ENCODE data around the gene CCDC70.
"Not testable (repeated sequence)": the region's sequence is repeated elsewhere in the genome, so short reads cannot be mapped to it uniquely, and the experiment has no call there.

CCDC70 gene

DNA sequence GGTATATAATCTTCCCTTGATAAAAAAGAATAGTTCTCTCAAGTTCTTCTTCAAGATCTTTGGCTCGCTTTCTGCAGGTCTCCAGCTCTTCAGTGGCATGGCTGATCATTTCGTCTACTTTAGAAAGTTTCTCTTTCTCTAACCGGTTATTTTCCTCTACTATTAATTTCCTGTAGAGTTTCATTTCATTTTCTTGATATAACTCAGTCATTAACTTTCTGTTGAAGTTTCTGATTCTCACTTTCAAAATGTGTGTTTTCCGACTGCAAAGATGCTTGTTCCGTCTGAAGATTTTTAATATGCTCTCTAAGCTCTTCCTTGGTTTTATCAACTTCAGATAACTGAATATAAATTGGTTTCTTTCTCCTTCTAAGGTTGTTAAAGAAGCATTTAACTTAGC, 47.5 kb downstream of the CCDC70 start:
- not testable (repeated sequence) for DNase-seq (ENCODE audit: low read depth)

DNA sequence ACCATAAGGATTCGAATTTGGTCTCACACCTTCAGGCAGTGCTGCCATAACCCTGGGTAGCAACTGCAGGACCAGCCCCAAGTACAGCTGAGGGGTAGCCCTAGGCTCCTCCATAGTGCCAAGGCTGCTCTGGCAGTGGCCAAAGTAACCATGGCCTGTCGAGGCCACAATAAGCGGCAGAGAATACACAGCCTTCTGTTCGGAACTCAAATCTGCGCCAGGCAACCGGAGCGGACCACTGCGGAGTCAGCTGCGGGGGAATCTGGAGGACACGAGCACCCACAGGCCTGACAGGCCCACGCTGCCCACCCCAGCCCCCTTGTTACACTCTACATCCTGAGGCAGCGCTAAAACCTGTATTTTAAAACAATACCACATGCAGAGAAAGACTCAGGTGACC, 48.7 kb downstream of the CCDC70 start:
- no peak for DNase-seq (ENCODE audit: low read depth)

DNA sequence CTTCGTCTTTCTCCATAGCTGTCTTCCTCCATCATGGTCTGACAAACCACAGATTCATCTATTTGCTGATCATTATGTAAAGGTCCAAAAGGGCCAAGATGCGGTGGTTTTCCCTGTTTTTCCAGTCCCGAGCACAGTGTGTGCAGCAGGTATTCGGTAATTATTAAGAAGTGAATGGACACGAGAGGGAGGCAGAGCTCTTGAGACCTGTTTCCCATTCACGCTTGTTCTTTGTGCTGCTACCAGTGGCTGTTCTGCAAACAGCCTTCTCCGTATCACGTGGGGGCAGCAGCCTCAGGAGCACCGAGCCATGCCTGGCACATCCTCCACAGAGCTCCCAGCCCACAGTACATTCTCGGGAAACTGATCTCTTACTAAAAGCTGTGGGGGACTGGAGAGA, 50.3 kb downstream of the CCDC70 start:
- no peak for DNase-seq (ENCODE audit: low read depth)

- DNase-seq (ENCODE audit: low read depth) = no peak
These were observed 50.9 kb downstream of the CCDC70 start for GRCh38 chr13:51912511-51913225.

GRCh38 chr13:51913421-51914136, 51.8 kb downstream of the CCDC70 start:
- no peak for DNase-seq (ENCODE audit: low read depth)

DNA sequence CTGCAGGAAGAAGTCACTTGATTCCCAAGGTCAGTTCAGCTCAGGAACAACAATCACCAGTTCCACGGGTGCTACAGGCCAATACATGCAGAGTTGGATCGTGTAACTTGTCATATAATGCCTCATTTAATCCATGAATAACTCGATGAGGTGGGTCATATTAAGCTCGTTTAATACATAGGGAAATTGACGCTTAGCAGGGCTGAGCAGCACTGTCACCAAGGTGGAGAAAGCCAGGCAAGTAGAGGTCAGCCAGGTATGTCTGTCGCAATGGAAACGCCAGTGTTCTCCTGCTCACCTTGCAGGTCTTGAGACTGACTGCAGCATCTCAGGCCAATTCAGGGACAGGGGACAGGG, 52.3 kb downstream of the CCDC70 start:
- no peak for DNase-seq (ENCODE audit: low read depth)
